ENCODE results near the gene LENG9.

DNA sequence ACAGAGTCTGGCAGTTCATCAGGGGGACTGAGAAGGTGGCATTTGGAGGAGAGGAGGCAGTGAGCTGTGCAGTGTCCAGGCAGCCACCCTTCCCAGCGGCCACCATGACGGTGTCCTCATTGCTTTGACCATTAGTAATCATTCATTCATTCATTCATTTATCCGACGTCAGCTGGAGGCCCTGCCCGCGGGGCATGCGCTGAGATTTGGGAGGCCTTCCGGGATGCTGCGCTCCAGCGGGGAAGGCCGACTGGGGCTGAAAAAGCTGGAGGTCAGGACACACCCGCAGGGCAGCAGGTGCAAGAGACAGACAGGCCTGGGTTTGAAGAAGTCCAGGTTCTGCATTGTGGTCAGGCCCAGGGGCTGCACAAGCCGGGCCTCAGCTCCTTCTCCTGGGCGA is 39.4 kb downstream of the LENG9 start:
- TF ChIP-seq, protein P1, sequence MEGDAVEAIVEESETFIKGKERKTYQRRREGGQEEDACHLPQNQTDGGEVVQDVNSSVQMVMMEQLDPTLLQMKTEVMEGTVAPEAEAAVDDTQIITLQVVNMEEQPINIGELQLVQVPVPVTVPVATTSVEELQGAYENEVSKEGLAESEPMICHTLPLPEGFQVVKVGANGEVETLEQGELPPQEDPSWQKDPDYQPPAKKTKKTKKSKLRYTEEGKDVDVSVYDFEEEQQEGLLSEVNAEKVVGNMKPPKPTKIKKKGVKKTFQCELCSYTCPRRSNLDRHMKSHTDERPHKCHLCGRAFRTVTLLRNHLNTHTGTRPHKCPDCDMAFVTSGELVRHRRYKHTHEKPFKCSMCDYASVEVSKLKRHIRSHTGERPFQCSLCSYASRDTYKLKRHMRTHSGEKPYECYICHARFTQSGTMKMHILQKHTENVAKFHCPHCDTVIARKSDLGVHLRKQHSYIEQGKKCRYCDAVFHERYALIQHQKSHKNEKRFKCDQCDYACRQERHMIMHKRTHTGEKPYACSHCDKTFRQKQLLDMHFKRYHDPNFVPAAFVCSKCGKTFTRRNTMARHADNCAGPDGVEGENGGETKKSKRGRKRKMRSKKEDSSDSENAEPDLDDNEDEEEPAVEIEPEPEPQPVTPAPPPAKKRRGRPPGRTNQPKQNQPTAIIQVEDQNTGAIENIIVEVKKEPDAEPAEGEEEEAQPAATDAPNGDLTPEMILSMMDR (IDR thresholded peaks at IDR 0.05): no peak
- TF ChIP-seq EP300 (IDR thresholded peaks at IDR 0.05; ENCODE audit: low read depth) (no peak), POLR2A (IDR thresholded peaks at IDR 0.05) (no peak), POLR2AphosphoS5 (IDR thresholded peaks at IDR 0.05) (no peak)
